ENCODE results near the gene DHRS3.

GRCh38 chr1:12578860-12579422, 39.1 kb downstream of the DHRS3 start:
- TF ChIP-seq EP300 (IDR thresholded peaks at IDR 0.05) (no peak), CTCF (IDR thresholded peaks at IDR 0.05) (no peak)

Measured in gastroesophageal sphincter (tissue), 3 donors.